Endothelial cell of umbilical vein (primary cell): ENCODE measurements around the gene FAM209B. TPM values are rescaled to one million over a fixed set of nuclear protein-coding genes. Genes with fewer than 3 reads are reported as not detected.

Experiments
- BruUV-seq: library from RNA; stranded (reverse); fragments of 400-500 nt; replicated peaks from 2 replicates; lab custom pipeline; 2021; lab: Mats Ljungman, UMichigan
- CTCF ChIA-PET: fragments of 300-600, 350-600 bp; sonication (Branson Sonifier 250); formaldehyde crosslinking; loops from one replicate; lab custom pipeline; 2021; ENCODE audit warnings: antibody characterized with exemption, inconsistent platforms; lab: Charles Lee
- POLR2A ChIA-PET: fragments of 300-600, 350-600 bp; sonication (Branson Sonifier 250); formaldehyde crosslinking; loops from one replicate; lab custom pipeline; 2021; ENCODE audit warnings: antibody characterized with exemption, inconsistent platforms; lab: Charles Lee
- DNase-seq: peaks from one replicate; pipeline ENCODE4 v3.0.0-alpha.2; 2011; ENCODE audit warnings: low read depth, low spot score
- FAIRE-seq: peaks from 2 replicates; lab custom pipeline; 2011; peaks lifted over from hg19 to GRCh38; lab: Jason Lieb, UNC
- H2AFZ ChIP-seq: 2 replicates; pipeline ENCODE4 v1.6.0; 2012; ENCODE audit warnings: low read depth, low read length, control low read depth, inconsistent platforms
- H3K27ac ChIP-seq: 2 replicates; pipeline ENCODE4 v1.5.1; 2011; ENCODE audit warnings: low read depth, mild to moderate bottlenecking, control low read depth, low read length, moderate library complexity; ENCODE audit not compliant: insufficient read depth
- H3K27me3 ChIP-seq, 2 experiments: 2 replicates each; pipeline versions ENCODE4 v1.6.0 to v1.6.1; 2011; ENCODE audit warnings: low read length in 2 of 2, mixed read lengths in 1 of 2; ENCODE audit not compliant: control insufficient read depth in 2 of 2, insufficient read depth in 2 of 2
- H3K36me3 ChIP-seq, 2 experiments: 2 replicates in 1 of 2; 3 replicates in 1 of 2; pipeline ENCODE4 v1.5.1; 2011; ENCODE audit warnings: low read length in 2 of 2, mild to moderate bottlenecking in 1 of 2, moderate library complexity in 1 of 2; ENCODE audit not compliant: control insufficient read depth in 2 of 2, insufficient read depth in 2 of 2; ENCODE audit errors: extremely low read depth in 1 of 2
- H3K4me1 ChIP-seq: 3 replicates; pipeline ENCODE4 v1.5.1; 2011; ENCODE audit warnings: mild to moderate bottlenecking, low read length; ENCODE audit not compliant: control insufficient read depth, insufficient read depth; ENCODE audit errors: extremely low read depth
- H3K4me2 ChIP-seq: 2 replicates; pipeline ENCODE4 v1.6.1; 2011; ENCODE audit warnings: low read length, control low read depth, mixed read lengths; ENCODE audit not compliant: insufficient read depth
- H3K4me3 ChIP-seq, 3 experiments: fragments of 200-600 bp in 1 of 3; sonication (generic), shearing (Covaris generic) in 1 of 3; replicated peaks in 1 of 3; 2 replicates each; pipeline ENCODE4 v1.5.1; 2011 to 2016; ENCODE audit warnings: control low read depth in 3 of 3, low read length in 3 of 3, mild to moderate bottlenecking in 2 of 3, inconsistent platforms in 1 of 3, low read depth in 1 of 3, moderate library complexity in 1 of 3; ENCODE audit not compliant: insufficient read depth in 1 of 3
- H3K79me2 ChIP-seq: 2 replicates; pipeline ENCODE4 v1.6.0; 2012; ENCODE audit warnings: low read length, inconsistent platforms; ENCODE audit not compliant: control insufficient read depth, insufficient read depth
- H3K9ac ChIP-seq: replicated peaks from 2 replicates; pipeline ENCODE3; 2011; ENCODE audit warnings: low read length, control low read depth; ENCODE audit not compliant: insufficient read depth; ENCODE audit errors: extremely low read depth
- H3K9me1 ChIP-seq: replicated peaks from 3 replicates; pipeline ENCODE4 v1.6.0; 2011; ENCODE audit warnings: mild to moderate bottlenecking, low read length; ENCODE audit not compliant: control insufficient read depth, insufficient read depth; ENCODE audit errors: extremely low read depth
- H3K9me3 ChIP-seq: replicated peaks from 2 replicates; pipeline ENCODE4 v1.5.1; 2012; ENCODE audit warnings: low read length, inconsistent platforms; ENCODE audit not compliant: control insufficient read depth, insufficient read depth
- H4K20me1 ChIP-seq: replicated peaks from 2 replicates; pipeline ENCODE3; 2011; ENCODE audit warnings: mild to moderate bottlenecking, low read length; ENCODE audit not compliant: control insufficient read depth, insufficient read depth; ENCODE audit errors: extremely low read depth
- CTCF ChIP-seq, 2 donors: IDR thresholded peaks; 1 replicate in 1 of 2; 2 replicates in 1 of 2; pipeline ENCODE4 v1.5.1; 2011; ENCODE audit warnings: low read length in 2 of 2, mild to moderate bottlenecking in 2 of 2, moderate library complexity in 2 of 2, control low read depth in 1 of 2, inconsistent platforms in 1 of 2, low read depth in 1 of 2; ENCODE audit not compliant: insufficient read depth in 1 of 2; ENCODE audit errors: extremely low read depth in 1 of 2
- EZH2 ChIP-seq: IDR thresholded peaks from 2 replicates; pipeline ENCODE4 v1.6.1; 2012; ENCODE audit warnings: borderline replicate concordance, low read depth, mild to moderate bottlenecking, moderate library complexity, low read length, inconsistent platforms; ENCODE audit not compliant: severe bottlenecking
- FOS ChIP-seq: IDR thresholded peaks from 2 replicates; pipeline ENCODE4 v1.6.1; 2011; ENCODE audit warnings: mild to moderate bottlenecking, low read length, moderate library complexity, borderline replicate concordance; ENCODE audit not compliant: insufficient read depth
- GATA2 ChIP-seq: IDR thresholded peaks from 2 replicates; pipeline ENCODE4 v1.7.0; 2011; ENCODE audit warnings: low read depth, mild to moderate bottlenecking, moderate library complexity, mixed read lengths, low read length; ENCODE audit not compliant: insufficient read length, insufficient read depth
- JUN ChIP-seq: IDR thresholded peaks from 2 replicates; pipeline ENCODE4 v1.6.1; 2011; ENCODE audit warnings: borderline replicate concordance, low read depth; ENCODE audit not compliant: insufficient read length, insufficient read depth
- MAX ChIP-seq: IDR thresholded peaks from 2 replicates; pipeline ENCODE4 v1.6.1; 2011; ENCODE audit not compliant: insufficient read depth, insufficient read length
- MYC ChIP-seq: IDR thresholded peaks from one replicate; pipeline ENCODE4 v1.6.1; 2011; ENCODE audit warnings: mild to moderate bottlenecking, low read depth, low read length
- POLR2A ChIP-seq: IDR thresholded peaks from 2 replicates; pipeline ENCODE4 v1.6.1; 2012; ENCODE audit warnings: low read depth, mild to moderate bottlenecking, control low read depth, low read length
- POLR2AphosphoS5 ChIP-seq: IDR thresholded peaks from 2 replicates; pipeline ENCODE4 v1.6.1; 2012; ENCODE audit warnings: low read depth, mild to moderate bottlenecking, control low read depth, low read length, moderate library complexity; ENCODE audit not compliant: insufficient read depth
- dilution Hi-C: fragments of 300-500 bp; cut with MboI; formaldehyde crosslinking; loops from one replicate; pipeline ENCODE4 v1.15.0; 2019; ENCODE audit warnings: low sequenced_read_pairs; ENCODE audit not compliant: extremely low pct_ligation_motif_present
- intact Hi-C: fragments of 100-400 bp; cut with micrococcal nuclease; formaldehyde crosslinking; loops from one replicate; pipeline ENCODE4 v1.10.0; 2022
- polyA plus RNA-seq, 4 experiments: library from polyadenylated mRNA; depleted of rRNA in 3 of 4; stranded (reverse) in 3 of 4; unstranded in 1 of 4; fragments of >200 nt; gene quantifications; 2 replicates each; pipeline versions ENCODE4 v1.2.1 to v1.2.3, GENCODE V29; 2011 to 2012; ENCODE audit warnings: missing spikeins in 1 of 4
- total RNA-seq: library from RNA; stranded (reverse); gene quantifications from 2 replicates; pipeline ENCODE4 v1.2.3, GENCODE V29; 2021

Gene FAM209B
- total and polyA plus RNA-seq, 2 donors (not counting 3 experiments of a cell fraction or from before 2014, with no cell fraction given), result 0.22 TPM; not detected in 1

- dilution Hi-C loops (no loop called here), intact Hi-C loops (no loop called here)
- no peaks in the 10 kb centered on the region for H3K36me3 ChIP-seq
- no TSS peak for BruUV-seq
- POLR2A ChIA-PET, result interaction anchor here (0.7 kb wide), 1 partner anchor 707 kb away, joined by 3 read pairs; no protein-coding TSS in a partner anchor
- H3K9me1 ChIP-seq, result no peaks in the 10 kb centered on the region
- no peaks in the 10 kb centered on the region for H3K4me1 ChIP-seq
- no peak for DNase-seq
- H2AFZ ChIP-seq, result no peak overlapping the region
- no peak for TF ChIP-seq JUN
- H3K4me3 ChIP-seq, result no peak overlapping the region
- CTCF ChIA-PET, result no interaction called here
- no peak overlapping the region for H3K9ac ChIP-seq
- no peaks in the 10 kb centered on the region for H3K79me2 ChIP-seq
- no peak for FAIRE-seq
- no peaks in the 10 kb centered on the region for H4K20me1 ChIP-seq
- H3K27ac ChIP-seq, result no peak overlapping the region
- H3K27me3 ChIP-seq, result no peaks in the 10 kb centered on the region
- no peaks in the 10 kb centered on the region for H3K9me3 ChIP-seq
- no peak overlapping the region for H3K4me2 ChIP-seq
These were observed 49.5 kb downstream of the FAM209B start for GRCh38 chr20:56582542-56582941.

GRCh38 chr20:56584916-56585315, 51.9 kb downstream of the FAM209B start:
- CTCF ChIA-PET, result interaction anchor here (1.7 kb wide), 1 partner anchor 34 kb away, joined by 4 read pairs; no protein-coding TSS in a partner anchor
- dilution Hi-C loops (no loop called here), intact Hi-C loops (no loop called here)
- no peaks in the 10 kb centered on the region for H4K20me1 ChIP-seq
- H3K27ac ChIP-seq, result no peak overlapping the region
- POLR2A ChIA-PET, result no interaction called here
- no peaks in the 10 kb centered on the region for H3K4me1 ChIP-seq
- no peaks in the 10 kb centered on the region for H3K79me2 ChIP-seq
- H3K36me3 ChIP-seq, result no peaks in the 10 kb centered on the region
- H3K9me3 ChIP-seq, result no peaks in the 10 kb centered on the region
- DNase-seq (no peak), FAIRE-seq (no peak)
- BruUV-seq, result no TSS peak
- H3K27me3 ChIP-seq, result no peaks in the 10 kb centered on the region
- no peak overlapping the region for H3K4me2 ChIP-seq
- TF ChIP-seq GATA2 (no peak), POLR2AphosphoS5 (no peak), EZH2 (no peak), FOS (no peak), JUN (no peak), POLR2A (no peak), CTCF (IDR thresholded peaks at IDR 0.05; ENCODE audit: extremely low read depth in 1 of 2, insufficient read depth in 1 of 2, low read depth in 1 of 2, low read length in 2 of 2) (no peak), MAX (no peak), MYC (no peak)
- H3K4me3 ChIP-seq, result no peak overlapping the region
- H3K9me1 ChIP-seq, result no peaks in the 10 kb centered on the region
- H3K9ac ChIP-seq, result no peak overlapping the region
- H2AFZ ChIP-seq, result no peak overlapping the region
